ENCODE measurements around the gene EPHA6. TPM values are rescaled to one million over a fixed set of nuclear protein-coding genes. Genes with fewer than 3 reads are reported as not detected.

Gene EPHA6
- total and polyA plus RNA-seq, 7 donors, result 0.04 TPM; not detected in 6

DNA sequence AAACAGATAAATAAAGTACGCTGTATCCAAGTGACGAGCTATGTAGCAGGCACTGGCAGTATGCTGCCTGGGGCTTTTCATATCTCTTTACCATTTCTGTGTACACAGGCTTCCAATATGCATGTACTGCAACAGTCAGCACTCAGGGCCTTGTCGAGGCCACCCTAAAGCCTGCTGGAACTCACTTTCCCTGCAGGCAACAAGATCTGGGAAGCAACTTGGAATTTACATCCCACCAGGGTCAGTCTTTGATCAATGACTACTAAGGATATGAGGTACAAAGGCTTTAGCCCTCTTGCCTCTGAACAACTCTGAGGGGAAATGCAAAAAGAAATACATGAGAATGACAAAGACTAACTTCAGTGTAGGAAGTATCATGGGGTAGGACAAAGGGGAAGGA lies 848.4 kb downstream of the EPHA6 start:
- ATAC-seq, result no peak

DNA sequence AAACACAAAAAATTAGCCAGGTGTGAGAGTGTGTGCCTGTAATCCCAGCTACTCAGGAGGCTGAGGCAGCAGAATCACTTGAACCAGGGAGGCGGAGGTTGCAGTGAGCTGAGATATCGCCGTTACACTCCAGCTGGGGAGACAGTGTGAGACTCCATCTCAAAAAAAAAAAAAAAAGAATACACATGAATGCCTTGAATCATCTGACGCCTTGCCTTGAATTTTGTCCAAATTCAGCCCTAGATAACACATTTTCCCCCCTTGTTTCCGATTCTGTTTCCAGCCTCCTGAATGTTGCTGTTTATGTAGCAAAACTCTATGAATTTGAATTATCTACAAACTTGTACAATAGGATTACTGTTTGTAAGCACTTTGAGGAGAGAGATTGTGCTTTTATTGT lies 851.5 kb downstream of the EPHA6 start:
- Histone ChIP-seq H3K36me3 (ENCODE audit: insufficient read depth in 1 of 2, low read depth in 1 of 2) (no peaks in the 10 kb centered on the region), H3K9me3 (no peaks in the 10 kb centered on the region), H3K4me1 (peaks cover 4% of the 10 kb centered on the region), H3K4me3 (no peak overlapping the region), H3K27me3 (ENCODE audit: insufficient read depth in 3 of 3, low read length in 2 of 3) (no peaks in the 10 kb centered on the region), H3K27ac (no peak overlapping the region)
- ATAC-seq, result no peak
- WGBS, 3 donors, result 88% methylated on average over 5 of the region's 5 CpGs
- intact Hi-C loops (cut with DNase I), result no loop called here
- TF ChIP-seq, protein P1, sequence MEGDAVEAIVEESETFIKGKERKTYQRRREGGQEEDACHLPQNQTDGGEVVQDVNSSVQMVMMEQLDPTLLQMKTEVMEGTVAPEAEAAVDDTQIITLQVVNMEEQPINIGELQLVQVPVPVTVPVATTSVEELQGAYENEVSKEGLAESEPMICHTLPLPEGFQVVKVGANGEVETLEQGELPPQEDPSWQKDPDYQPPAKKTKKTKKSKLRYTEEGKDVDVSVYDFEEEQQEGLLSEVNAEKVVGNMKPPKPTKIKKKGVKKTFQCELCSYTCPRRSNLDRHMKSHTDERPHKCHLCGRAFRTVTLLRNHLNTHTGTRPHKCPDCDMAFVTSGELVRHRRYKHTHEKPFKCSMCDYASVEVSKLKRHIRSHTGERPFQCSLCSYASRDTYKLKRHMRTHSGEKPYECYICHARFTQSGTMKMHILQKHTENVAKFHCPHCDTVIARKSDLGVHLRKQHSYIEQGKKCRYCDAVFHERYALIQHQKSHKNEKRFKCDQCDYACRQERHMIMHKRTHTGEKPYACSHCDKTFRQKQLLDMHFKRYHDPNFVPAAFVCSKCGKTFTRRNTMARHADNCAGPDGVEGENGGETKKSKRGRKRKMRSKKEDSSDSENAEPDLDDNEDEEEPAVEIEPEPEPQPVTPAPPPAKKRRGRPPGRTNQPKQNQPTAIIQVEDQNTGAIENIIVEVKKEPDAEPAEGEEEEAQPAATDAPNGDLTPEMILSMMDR (IDR thresholded peaks at IDR 0.05), result no peak
- no peak for DNase-seq

More for the DNA sequence above, 848.4 kb downstream of the EPHA6 start:
- no peak for DNase-seq
- Histone ChIP-seq H3K4me3 (no peak overlapping the region), H3K4me1 (no peaks in the 10 kb centered on the region), H3K27ac (no peak overlapping the region), H3K27me3 (ENCODE audit: insufficient read depth in 3 of 3, low read length in 2 of 3) (no peaks in the 10 kb centered on the region), H3K36me3 (ENCODE audit: insufficient read depth in 1 of 2, low read depth in 1 of 2) (no peaks in the 10 kb centered on the region), H3K9me3 (no peaks in the 10 kb centered on the region)
- 65 to 68% (median 65%) methylated on average over 3 of the region's 3 CpGs for WGBS, 3 donors
- TF ChIP-seq, protein P1 (IDR thresholded peaks at IDR 0.05), result no peak
- intact Hi-C loops (cut with DNase I), result no loop called here

DNA sequence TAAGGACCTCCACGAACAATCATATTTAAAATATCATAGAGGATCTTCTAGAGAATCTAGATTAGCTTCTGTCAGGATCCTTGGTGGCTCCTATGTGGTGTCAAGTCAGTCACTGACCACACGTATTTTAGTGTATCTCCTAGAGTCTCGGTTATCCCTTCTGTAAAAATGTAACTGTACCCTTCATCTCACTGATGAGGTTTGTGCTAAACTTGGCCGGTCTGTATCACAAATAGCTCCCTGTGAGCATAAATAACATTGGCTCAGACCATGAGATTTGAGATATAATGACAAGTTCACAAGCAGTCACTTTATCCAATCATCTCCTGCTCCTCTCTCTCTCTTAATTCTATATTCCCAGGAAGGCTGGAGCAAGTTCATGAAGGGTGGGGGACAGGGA lies 856.6 kb downstream of the EPHA6 start:
- Histone ChIP-seq H3K27ac (peak overlapping the region; percentile 53), H3K4me3 (no peak overlapping the region), H3K36me3 (ENCODE audit: insufficient read depth in 1 of 2, low read depth in 1 of 2) (no peaks in the 10 kb centered on the region), H3K9me3 (no peaks in the 10 kb centered on the region), H3K4me1 (peaks cover 17% of the 10 kb centered on the region), H3K27me3 (ENCODE audit: insufficient read depth in 3 of 3, low read length in 2 of 3) (no peaks in the 10 kb centered on the region)
- ATAC-seq (peak in 3 of 4 donors; percentile 58 to 70 (median 63)), DNase-seq (no peak)
- TF ChIP-seq, protein P1 (IDR thresholded peaks at IDR 0.05), result no peak
- 37 to 86% (median 46%) methylated on average over 4 of the region's 4 CpGs for WGBS, 3 donors
- intact Hi-C loops (cut with DNase I), result no loop called here

DNA sequence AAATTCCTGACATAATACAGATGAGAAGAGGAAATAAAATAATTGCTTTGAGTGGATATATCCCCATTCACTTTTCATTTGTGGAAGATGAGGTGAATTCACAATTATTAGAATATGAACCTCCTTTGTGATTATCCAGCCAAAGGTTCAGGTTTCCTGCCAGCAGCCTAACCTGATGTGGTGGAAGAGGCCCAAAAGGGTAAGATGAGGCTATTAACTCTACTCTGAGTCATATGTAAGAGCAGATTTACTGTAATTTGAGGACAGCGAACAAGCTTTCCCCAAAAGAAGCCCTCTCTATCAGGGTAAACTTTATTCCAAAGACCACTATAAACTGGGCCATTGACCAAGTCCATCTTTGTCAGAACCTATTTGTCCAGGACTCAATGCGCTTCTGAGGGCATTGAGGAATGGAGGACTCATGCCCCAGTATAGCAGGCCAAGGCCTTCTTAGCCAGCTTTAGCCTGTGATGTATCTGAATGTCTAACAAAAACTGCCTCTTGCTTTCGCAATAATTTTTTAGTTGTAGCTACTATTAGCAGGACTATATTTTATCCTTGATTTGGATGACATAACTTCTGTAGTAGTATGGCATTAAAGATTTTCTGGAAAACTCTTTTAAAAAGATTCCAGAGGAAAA lies 859.1 kb downstream of the EPHA6 start:
- DNase-seq (no peak), ATAC-seq (peak in 3 of 4 donors; percentile 77 to 89 (median 80))
- WGBS, 3 donors, result 56 to 93% (median 56%) methylated on average over 3 of the region's 3 CpGs
- no peak overlapping the region for H3K4me3 ChIP-seq
- no peaks in the 10 kb centered on the region for H3K36me3 ChIP-seq (ENCODE audit: insufficient read depth in 1 of 2, low read depth in 1 of 2)
- TF ChIP-seq, protein P1 (IDR thresholded peaks at IDR 0.05), result no peak
- H3K9me3 ChIP-seq, result no peaks in the 10 kb centered on the region
- intact Hi-C loops (cut with DNase I), result no loop called here
- H3K27me3 ChIP-seq (ENCODE audit: insufficient read depth in 3 of 3, low read length in 2 of 3), result no peaks in the 10 kb centered on the region
- H3K27ac ChIP-seq, result peak overlapping the region; percentile 58
- peaks cover 17% of the 10 kb centered on the region for H3K4me1 ChIP-seq

DNA sequence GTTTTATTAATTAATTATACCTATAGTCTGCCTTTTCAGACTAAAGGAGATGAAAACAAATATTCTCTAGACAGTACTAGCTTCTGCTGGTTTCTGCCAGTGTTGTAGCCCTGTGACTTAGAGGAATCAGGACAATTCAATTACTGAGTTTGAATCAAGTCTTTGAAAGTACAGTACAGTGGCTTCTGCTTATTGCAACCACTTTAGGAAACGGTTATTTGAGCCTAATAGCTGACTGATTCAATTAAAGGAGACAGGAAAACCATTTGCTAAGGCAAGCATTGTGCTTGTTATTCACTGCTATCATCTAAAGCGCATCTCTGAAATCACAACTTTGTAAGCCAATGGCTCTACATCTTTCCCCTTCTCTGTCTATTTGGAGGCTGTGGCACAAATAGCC lies 860.1 kb downstream of the EPHA6 start:
- DNase-seq, result no peak
- ATAC-seq, result no peak
- intact Hi-C loops (cut with DNase I), result no loop called here
- Histone ChIP-seq H3K27ac (no peak overlapping the region), H3K4me3 (no peak overlapping the region), H3K9me3 (no peaks in the 10 kb centered on the region), H3K36me3 (ENCODE audit: insufficient read depth in 1 of 2, low read depth in 1 of 2) (no peaks in the 10 kb centered on the region), H3K27me3 (ENCODE audit: insufficient read depth in 3 of 3, low read length in 2 of 3) (no peaks in the 10 kb centered on the region), H3K4me1 (peaks cover 17% of the 10 kb centered on the region)
- 65 to 76% (median 69%) methylated on average over 2 of the region's 2 CpGs for WGBS, 3 donors
- TF ChIP-seq, protein P1 (IDR thresholded peaks at IDR 0.05), result no peak
